Measurements from ENCODE around the gene AK9.
A peak's percentile ranks its signal among the peaks of the same experiment; 100 is the strongest.
"Not testable (repeated sequence)": the region's sequence is repeated elsewhere in the genome, so short reads cannot be mapped to it uniquely, and the experiment has no call there.

Gene AK9

GRCh38 chr6:109690737-109691621 is at the start of gene AK9, which contains the start of gene FIG4:
Gene AK9 (minus strand): TSS chr6:109691202. CDS start chr6:109675745, 15,457 bp downstream.
Gene FIG4 (plus strand): TSS chr6:109691296. CDS start chr6:109691436, 140 bp downstream.
- H3K27ac Mint-ChIP-seq = peak within 1 kb of the TSS; percentile 91
- H3K27me3 Mint-ChIP-seq (ENCODE audit: low read depth) = peaks cover 13% of the 10 kb centered on the region
- peak within 1 kb of the TSS; percentile 93 for H3K4me3 Mint-ChIP-seq
- H3K36me3 Mint-ChIP-seq (ENCODE audit: low read depth) = peaks cover 2% of the 10 kb centered on the region
- peaks cover 20% of the 10 kb centered on the region for H3K4me1 Mint-ChIP-seq (ENCODE audit: low read depth)
- H3K9me3 Mint-ChIP-seq = no peaks in the 10 kb centered on the region
- peak; percentile 89 for DNase-seq (ENCODE audit: low spot score)

DNA sequence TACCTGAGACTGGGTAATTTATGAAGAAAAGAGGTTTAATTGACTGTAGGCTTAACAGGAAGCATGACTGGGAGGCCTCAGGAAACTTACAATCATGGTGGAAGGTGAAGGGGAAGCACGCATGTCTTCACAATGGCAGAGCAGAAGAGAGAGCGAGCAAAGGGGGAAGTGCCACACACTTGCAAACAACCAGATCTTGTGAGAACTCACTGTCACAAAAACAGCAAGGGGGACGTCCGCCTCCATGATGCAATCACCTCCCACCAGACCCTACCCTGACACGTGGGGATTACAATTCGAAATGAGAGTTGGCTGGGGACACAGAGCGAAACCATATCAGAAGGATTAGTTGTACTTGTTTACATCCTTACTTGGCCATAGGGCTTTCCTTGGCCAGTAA is 49.8 kb upstream of the AK9 start:
- H3K36me3 Mint-ChIP-seq (ENCODE audit: low read depth) = peaks cover 9% of the 10 kb centered on the region
- peaks cover 4% of the 10 kb centered on the region for H3K9me3 Mint-ChIP-seq
- no peak for DNase-seq (ENCODE audit: low spot score)
- H3K27me3 Mint-ChIP-seq (ENCODE audit: low read depth) = no peaks in the 10 kb centered on the region
- H3K4me1 Mint-ChIP-seq (ENCODE audit: low read depth) = no peaks in the 10 kb centered on the region
- no peak overlapping the region for H3K4me3 Mint-ChIP-seq
- H3K27ac Mint-ChIP-seq = no peak overlapping the region

GRCh38 chr6:109739686-109740085 is 48.7 kb upstream of the AK9 start:
- no peak for DNase-seq (ENCODE audit: low spot score)
- Mint-ChIP-seq H3K27me3 (ENCODE audit: low read depth) (no peaks in the 10 kb centered on the region), H3K4me3 (no peak overlapping the region), H3K36me3 (ENCODE audit: low read depth) (peaks cover 9% of the 10 kb centered on the region), H3K9me3 (peaks cover 4% of the 10 kb centered on the region), H3K4me1 (ENCODE audit: low read depth) (no peaks in the 10 kb centered on the region), H3K27ac (no peak overlapping the region)

DNA sequence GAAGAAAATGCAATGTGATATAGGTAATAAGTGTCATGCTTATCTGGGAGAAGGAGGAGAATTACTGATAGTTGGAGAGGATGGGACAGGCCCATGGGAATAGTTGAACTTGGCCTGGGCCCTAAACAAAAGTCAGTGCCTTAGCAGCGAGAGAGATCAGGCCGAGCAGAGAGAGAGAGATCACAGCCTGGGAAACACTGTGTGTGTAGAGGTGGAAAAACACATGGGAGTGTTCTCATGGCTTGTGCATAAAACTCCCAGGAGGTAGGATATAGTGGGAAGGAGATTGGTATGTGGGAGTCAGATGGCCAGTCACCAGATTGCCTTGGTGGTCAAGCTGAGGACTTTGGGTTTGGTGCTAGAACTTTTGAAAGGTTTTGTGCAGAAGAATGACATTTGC is 47.7 kb upstream of the AK9 start:
- Mint-ChIP-seq H3K27me3 (ENCODE audit: low read depth) (no peaks in the 10 kb centered on the region), H3K27ac (no peak overlapping the region), H3K9me3 (peaks cover 4% of the 10 kb centered on the region), H3K4me1 (ENCODE audit: low read depth) (no peaks in the 10 kb centered on the region), H3K4me3 (no peak overlapping the region), H3K36me3 (ENCODE audit: low read depth) (peaks cover 7% of the 10 kb centered on the region)
- no peak for DNase-seq (ENCODE audit: low spot score)

DNA sequence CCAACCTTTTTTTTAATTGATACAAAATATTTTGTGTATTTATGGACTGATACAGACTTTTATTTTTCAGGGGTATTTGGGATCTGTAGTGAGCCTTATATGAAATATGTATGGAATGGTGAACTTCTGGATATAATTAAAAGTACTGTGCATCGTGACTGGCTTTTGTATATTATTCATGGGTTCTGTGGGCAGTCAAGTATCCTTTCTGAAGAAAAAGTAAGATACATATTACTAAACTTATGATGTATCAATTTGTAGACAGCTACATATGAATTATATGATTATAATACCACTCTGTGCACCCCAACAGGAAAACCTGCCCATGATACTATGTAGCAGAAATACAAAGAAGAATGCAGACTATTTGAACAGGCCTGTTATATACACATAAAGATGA is 47.3 kb upstream of the AK9 start:
- Mint-ChIP-seq H3K27ac (no peak overlapping the region), H3K9me3 (peaks cover 4% of the 10 kb centered on the region), H3K4me3 (no peak overlapping the region), H3K27me3 (ENCODE audit: low read depth) (no peaks in the 10 kb centered on the region), H3K4me1 (ENCODE audit: low read depth) (no peaks in the 10 kb centered on the region), H3K36me3 (ENCODE audit: low read depth) (peaks cover 7% of the 10 kb centered on the region)
- DNase-seq (ENCODE audit: low spot score) = no peak

- peaks cover 7% of the 10 kb centered on the region for H3K36me3 Mint-ChIP-seq (ENCODE audit: low read depth)
- no peak for DNase-seq (ENCODE audit: low spot score)
- H3K4me3 Mint-ChIP-seq = no peak overlapping the region
- no peaks in the 10 kb centered on the region for H3K27me3 Mint-ChIP-seq (ENCODE audit: low read depth)
- no peak overlapping the region for H3K27ac Mint-ChIP-seq
- H3K9me3 Mint-ChIP-seq = peaks cover 4% of the 10 kb centered on the region
- no peaks in the 10 kb centered on the region for H3K4me1 Mint-ChIP-seq (ENCODE audit: low read depth)
These were observed 45.4 kb upstream of the AK9 start for GRCh38 chr6:109736273-109737025.

DNA sequence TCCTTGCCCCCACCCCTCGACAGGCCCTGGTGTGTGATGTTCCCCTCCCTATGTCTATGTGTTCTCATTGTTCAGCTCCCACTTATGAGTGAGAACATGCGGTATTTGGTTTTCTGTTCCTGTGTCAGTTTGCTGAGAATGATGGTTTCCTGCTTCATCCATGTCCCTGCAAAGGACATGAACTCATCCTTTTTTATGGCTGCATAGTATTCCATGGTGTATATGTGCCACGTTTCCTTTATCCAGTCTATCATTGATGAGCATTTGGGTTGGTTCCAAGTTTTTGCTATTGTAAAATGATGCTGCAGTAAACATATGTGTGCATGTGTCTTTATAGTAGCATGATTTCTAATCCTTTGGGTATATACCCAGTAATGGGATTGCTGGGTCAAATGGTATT is 34.2 kb upstream of the AK9 start:
- not testable (repeated sequence) for H3K27ac Mint-ChIP-seq; DNase-seq (ENCODE audit: low spot score); H3K9me3 Mint-ChIP-seq; H3K4me3 Mint-ChIP-seq; H3K4me1 Mint-ChIP-seq (ENCODE audit: low read depth); H3K36me3 Mint-ChIP-seq (ENCODE audit: low read depth); H3K27me3 Mint-ChIP-seq (ENCODE audit: low read depth)

DNA sequence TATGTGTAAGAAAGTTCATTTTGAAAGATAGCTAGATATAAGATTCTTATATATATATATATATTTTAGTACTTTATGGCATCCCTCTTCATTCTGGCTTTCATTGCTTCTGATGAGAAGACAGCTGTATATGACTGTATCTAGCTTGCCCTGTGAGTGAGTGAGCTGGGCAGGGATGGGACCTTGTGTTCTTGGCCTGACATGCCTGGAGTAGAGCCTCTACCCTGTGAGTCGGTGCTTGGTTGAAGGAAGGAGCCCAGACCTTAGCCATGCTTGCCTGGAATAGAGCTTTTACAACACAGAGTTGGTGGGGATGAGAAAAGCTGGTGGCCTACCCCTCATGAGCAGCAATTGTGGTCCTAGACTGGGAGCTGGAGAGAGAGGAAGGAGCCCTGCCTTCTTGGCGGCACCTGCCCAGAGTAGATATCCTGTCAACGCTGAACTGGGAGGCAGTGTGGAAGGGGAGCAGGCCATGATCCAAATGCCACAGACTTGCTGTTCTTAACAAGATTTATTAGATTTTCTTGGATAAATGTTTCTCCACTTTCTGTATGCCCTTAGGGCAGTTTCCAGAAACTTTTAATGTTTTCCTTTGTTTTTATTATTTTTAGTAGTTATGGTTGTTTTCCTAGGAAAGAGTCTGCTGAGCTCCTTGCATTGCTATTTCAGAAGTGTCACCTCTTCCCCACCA is 31.7 kb upstream of the AK9 start:
- no peaks in the 10 kb centered on the region for H3K4me1 Mint-ChIP-seq (ENCODE audit: low read depth)
- no peaks in the 10 kb centered on the region for H3K27me3 Mint-ChIP-seq (ENCODE audit: low read depth)
- peaks cover 3% of the 10 kb centered on the region for H3K36me3 Mint-ChIP-seq (ENCODE audit: low read depth)
- no peak overlapping the region for H3K27ac Mint-ChIP-seq
- no peak overlapping the region for H3K4me3 Mint-ChIP-seq
- H3K9me3 Mint-ChIP-seq = no peaks in the 10 kb centered on the region
- no peak for DNase-seq (ENCODE audit: low spot score)

GRCh38 chr6:109722011-109722410 is 31.0 kb upstream of the AK9 start:
- Mint-ChIP-seq H3K27ac (no peak overlapping the region), H3K4me3 (no peak overlapping the region), H3K27me3 (ENCODE audit: low read depth) (no peaks in the 10 kb centered on the region), H3K36me3 (ENCODE audit: low read depth) (peaks cover 3% of the 10 kb centered on the region), H3K4me1 (ENCODE audit: low read depth) (no peaks in the 10 kb centered on the region), H3K9me3 (no peaks in the 10 kb centered on the region)
- no peak for DNase-seq (ENCODE audit: low spot score)

DNA sequence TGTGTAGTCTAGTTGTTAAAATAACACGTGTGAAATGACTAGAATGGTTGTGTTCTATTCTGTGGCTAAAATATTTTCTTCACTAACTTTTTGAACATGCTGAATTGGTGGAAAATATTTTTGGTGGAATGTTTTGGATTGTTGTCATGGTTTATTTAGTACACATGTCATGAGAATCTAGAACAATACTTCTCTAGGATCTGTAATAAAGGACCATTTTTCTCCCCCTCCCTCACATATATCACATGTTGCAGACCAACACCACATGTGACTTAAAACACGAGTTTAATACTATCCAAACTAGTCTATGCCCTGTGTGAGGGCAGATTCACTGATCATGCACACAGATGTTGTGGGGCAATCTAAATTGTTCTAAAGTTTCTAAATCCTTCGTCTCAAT is 29.3 kb upstream of the AK9 start:
- H3K9me3 Mint-ChIP-seq = no peaks in the 10 kb centered on the region
- no peak overlapping the region for H3K27ac Mint-ChIP-seq
- no peaks in the 10 kb centered on the region for H3K27me3 Mint-ChIP-seq (ENCODE audit: low read depth)
- no peak for DNase-seq (ENCODE audit: low spot score)
- H3K4me3 Mint-ChIP-seq = no peak overlapping the region
- no peaks in the 10 kb centered on the region for H3K4me1 Mint-ChIP-seq (ENCODE audit: low read depth)
- peaks cover 1% of the 10 kb centered on the region for H3K36me3 Mint-ChIP-seq (ENCODE audit: low read depth)

- Mint-ChIP-seq H3K27me3 (ENCODE audit: low read depth) (no peaks in the 10 kb centered on the region), H3K36me3 (ENCODE audit: low read depth) (peaks cover 1% of the 10 kb centered on the region), H3K27ac (no peak overlapping the region), H3K4me3 (no peak overlapping the region), H3K4me1 (ENCODE audit: low read depth) (no peaks in the 10 kb centered on the region), H3K9me3 (no peaks in the 10 kb centered on the region)
- DNase-seq (ENCODE audit: low spot score) = no peak
These were observed 28.0 kb upstream of the AK9 start for GRCh38 chr6:109718991-109719390.

DNA sequence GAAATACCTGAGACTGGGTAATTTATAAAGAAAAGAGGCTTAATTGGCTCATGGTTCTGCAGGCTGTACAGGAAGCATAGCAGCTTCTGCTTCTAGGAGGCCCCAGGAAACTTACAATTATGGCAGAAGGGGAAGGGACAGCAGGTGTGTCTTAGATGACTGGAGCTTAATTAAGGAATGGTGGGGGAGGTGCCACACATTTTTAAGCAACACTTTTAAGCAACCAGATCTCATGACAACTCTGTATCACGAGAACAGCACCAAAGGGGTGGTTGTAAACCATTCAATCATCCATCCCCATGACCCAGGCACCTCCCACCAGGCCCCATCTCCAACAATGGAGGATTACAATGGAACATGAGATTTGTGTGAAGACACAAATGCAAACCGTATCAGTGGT is 27.0 kb upstream of the AK9 start:
- Mint-ChIP-seq H3K27me3 (ENCODE audit: low read depth) (no peaks in the 10 kb centered on the region), H3K4me3 (no peak overlapping the region), H3K27ac (no peak overlapping the region), H3K36me3 (ENCODE audit: low read depth) (no peaks in the 10 kb centered on the region), H3K9me3 (no peaks in the 10 kb centered on the region), H3K4me1 (ENCODE audit: low read depth) (no peaks in the 10 kb centered on the region)
- no peak for DNase-seq (ENCODE audit: low spot score)

DNA sequence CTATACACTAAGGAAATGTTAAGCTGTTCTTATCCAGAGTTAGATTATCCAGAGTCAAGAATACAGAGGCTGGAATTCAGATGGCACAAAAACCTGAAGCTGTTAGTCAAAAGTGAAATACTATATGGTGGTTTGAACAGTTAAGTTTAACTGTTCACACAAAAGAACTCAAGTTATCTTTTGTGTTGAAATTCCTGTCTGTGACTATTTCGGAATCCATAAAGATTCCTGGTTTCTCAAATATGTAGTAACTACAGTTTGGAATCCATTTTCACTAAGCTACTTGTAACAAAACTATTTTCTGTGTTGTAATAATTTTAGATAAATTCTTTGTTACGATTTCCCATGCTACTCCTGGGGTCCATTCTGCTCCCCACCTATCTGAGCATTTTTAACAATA is 24.6 kb upstream of the AK9 start:
- H3K9me3 Mint-ChIP-seq = no peaks in the 10 kb centered on the region
- no peaks in the 10 kb centered on the region for H3K4me1 Mint-ChIP-seq (ENCODE audit: low read depth)
- no peak for DNase-seq (ENCODE audit: low spot score)
- no peak overlapping the region for H3K4me3 Mint-ChIP-seq
- H3K27me3 Mint-ChIP-seq (ENCODE audit: low read depth) = no peaks in the 10 kb centered on the region
- no peak overlapping the region for H3K27ac Mint-ChIP-seq
- H3K36me3 Mint-ChIP-seq (ENCODE audit: low read depth) = no peaks in the 10 kb centered on the region

- H3K36me3 Mint-ChIP-seq (ENCODE audit: low read depth) = no peaks in the 10 kb centered on the region
- H3K4me1 Mint-ChIP-seq (ENCODE audit: low read depth) = no peaks in the 10 kb centered on the region
- no peak overlapping the region for H3K27ac Mint-ChIP-seq
- peaks cover 7% of the 10 kb centered on the region for H3K27me3 Mint-ChIP-seq (ENCODE audit: low read depth)
- H3K9me3 Mint-ChIP-seq = peaks cover 6% of the 10 kb centered on the region
- DNase-seq (ENCODE audit: low spot score) = no peak
- H3K4me3 Mint-ChIP-seq = no peak overlapping the region
These were observed 23.6 kb upstream of the AK9 start for GRCh38 chr6:109714611-109715010.

Measured in T-helper 2 cell treated with Interferon-gamma antibody and Interleukin-4, amounts not matched to agents 5 μg/mL and 100 μg/mL, for 36 hours (primary cell).